ENCODE results near the gene HYDIN.
"Not testable (repeated sequence)": the region's sequence is repeated elsewhere in the genome, so short reads cannot be mapped to it uniquely, and the experiment has no call there.

Gene HYDIN

GRCh38 chr16:70987019-70987715 lies 243.4 kb downstream of the HYDIN start:
- DNase-seq, result not testable (repeated sequence)

- not testable (repeated sequence) for DNase-seq
Measured at GRCh38 chr16:70984675-70985074, 245.8 kb downstream of the HYDIN start.

- not testable (repeated sequence) for DNase-seq
Measured at GRCh38 chr16:70968332-70968731, 262.2 kb downstream of the HYDIN start.

- DNase-seq, result not testable (repeated sequence)
Measured at GRCh38 chr16:70960169-70960568, 270.4 kb downstream of the HYDIN start.

- DNase-seq, result not testable (repeated sequence)
Measured at GRCh38 chr16:70954922-70955321, 275.6 kb downstream of the HYDIN start.

GRCh38 chr16:70953824-70954223 lies 276.7 kb downstream of the HYDIN start:
- not testable (repeated sequence) for DNase-seq

- DNase-seq, result not testable (repeated sequence)
Measured at GRCh38 chr16:70943551-70943950, 287.0 kb downstream of the HYDIN start.

- not testable (repeated sequence) for DNase-seq
Measured at GRCh38 chr16:70939690-70940359, 290.7 kb downstream of the HYDIN start.

- DNase-seq, result not testable (repeated sequence)
Measured at GRCh38 chr16:70936781-70937525, 293.6 kb downstream of the HYDIN start.

- not testable (repeated sequence) for DNase-seq
Measured at GRCh38 chr16:70935325-70935724, 295.2 kb downstream of the HYDIN start.

GRCh38 chr16:70933746-70934145 lies 296.8 kb downstream of the HYDIN start:
- not testable (repeated sequence) for DNase-seq

- not testable (repeated sequence) for DNase-seq
Measured at GRCh38 chr16:70930757-70931156, 299.8 kb downstream of the HYDIN start.

- not testable (repeated sequence) for DNase-seq
Measured at GRCh38 chr16:70922164-70922563, 308.4 kb downstream of the HYDIN start.

GRCh38 chr16:70920661-70921060 lies 309.9 kb downstream of the HYDIN start:
- not testable (repeated sequence) for DNase-seq

GRCh38 chr16:70888208-70888607 lies 342.3 kb downstream of the HYDIN start:
- not testable (repeated sequence) for DNase-seq

GRCh38 chr16:70884652-70885051 lies 345.9 kb downstream of the HYDIN start:
- not testable (repeated sequence) for DNase-seq

GRCh38 chr16:70882311-70882710 lies 348.2 kb downstream of the HYDIN start:
- DNase-seq, result not testable (repeated sequence)

- DNase-seq, result not testable (repeated sequence)
Measured at GRCh38 chr16:70877895-70878294, 352.6 kb downstream of the HYDIN start.

GRCh38 chr16:70876442-70876841 lies 354.1 kb downstream of the HYDIN start:
- DNase-seq, result not testable (repeated sequence)

GRCh38 chr16:70864698-70865097 lies 365.8 kb downstream of the HYDIN start:
- not testable (repeated sequence) for DNase-seq

- not testable (repeated sequence) for DNase-seq
Measured at GRCh38 chr16:70861996-70862395, 368.5 kb downstream of the HYDIN start.

- not testable (repeated sequence) for DNase-seq
Measured at GRCh38 chr16:70851299-70851698, 379.2 kb downstream of the HYDIN start.

GRCh38 chr16:70823498-70824118 lies 406.9 kb downstream of the HYDIN start:
- DNase-seq, result not testable (repeated sequence)
